GM11168 (cell line): ENCODE data around the gene SNAP47.
"Not testable (repeated sequence)": the region's sequence is repeated elsewhere in the genome, so short reads cannot be mapped to it uniquely, and the experiment has no call there.

Experiments used
- in situ Hi-C: fragments of 300-500 bp; cut with MboI; formaldehyde crosslinking; loops from one replicate; pipeline ENCODE4 v1.12.0; 2022; ENCODE audit warnings: low sequenced_read_pairs; ENCODE audit not compliant: unreplicated experiment

The SNAP47 gene, protein sequence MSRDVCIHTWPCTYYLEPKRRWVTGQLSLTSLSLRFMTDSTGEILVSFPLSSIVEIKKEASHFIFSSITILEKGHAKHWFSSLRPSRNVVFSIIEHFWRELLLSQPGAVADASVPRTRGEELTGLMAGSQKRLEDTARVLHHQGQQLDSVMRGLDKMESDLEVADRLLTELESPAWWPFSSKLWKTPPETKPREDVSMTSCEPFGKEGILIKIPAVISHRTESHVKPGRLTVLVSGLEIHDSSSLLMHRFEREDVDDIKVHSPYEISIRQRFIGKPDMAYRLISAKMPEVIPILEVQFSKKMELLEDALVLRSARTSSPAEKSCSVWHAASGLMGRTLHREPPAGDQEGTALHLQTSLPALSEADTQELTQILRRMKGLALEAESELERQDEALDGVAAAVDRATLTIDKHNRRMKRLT

GRCh38 chr1:227734856-227735538 is at the start of gene SNAP47, which contains the start of gene JMJD4:
Gene SNAP47, plus strand, starts transcription at chr1:227735435. Its CDS starts 12,302 bp downstream, at chr1:227747737.
Gene JMJD4, minus strand, starts transcription at chr1:227735302. Its CDS starts 29 bp downstream, at chr1:227735273.
- in situ Hi-C loops = no loop called here

GRCh38 chr1:227685807-227686206 is 49.4 kb upstream of the SNAP47 start:
- in situ Hi-C loops = no loop called here

- in situ Hi-C loops = no loop called here
These were observed 37.8 kb upstream of the SNAP47 start for GRCh38 chr1:227697321-227697864.

DNA sequence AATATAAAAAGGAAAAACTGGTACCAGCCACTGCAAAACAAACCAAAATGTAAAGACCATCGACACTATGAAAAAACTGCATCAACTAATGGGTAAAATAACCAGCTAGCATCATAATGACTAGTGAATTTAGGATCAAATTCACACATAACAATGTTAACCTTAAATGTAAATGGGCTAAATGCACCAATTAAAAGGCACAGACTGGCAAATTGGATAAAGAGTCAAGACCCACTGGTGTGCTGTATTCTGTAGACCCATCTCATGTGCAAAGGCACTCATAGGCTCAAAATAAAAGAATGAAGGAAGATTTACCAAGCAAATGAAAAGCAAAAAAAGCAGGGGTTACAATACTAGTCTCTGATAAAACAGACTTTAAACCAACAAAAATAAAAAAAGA is 33.6 kb upstream of the SNAP47 start:
- in situ Hi-C loops = not testable (repeated sequence)

GRCh38 chr1:227707846-227708245 is 27.4 kb upstream of the SNAP47 start:
- in situ Hi-C loops = no loop called here

DNA sequence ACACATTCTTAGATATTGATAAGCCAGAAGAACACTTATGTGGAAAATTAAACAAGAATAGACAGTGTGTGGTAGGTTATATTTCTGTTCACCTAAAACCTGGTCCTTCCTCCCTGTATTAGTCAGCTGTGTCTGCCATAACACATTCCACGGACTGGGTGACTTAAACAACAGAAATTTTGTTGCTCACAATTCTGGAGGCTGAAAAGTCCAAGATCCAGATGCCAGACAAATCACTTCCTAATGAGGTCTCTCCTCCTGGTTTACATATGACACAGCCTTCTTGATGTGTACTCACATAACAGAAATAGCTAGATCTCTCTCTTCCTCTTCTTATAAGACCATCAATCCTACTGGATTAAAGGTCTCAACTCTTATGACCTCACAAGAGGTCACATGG is 25.8 kb upstream of the SNAP47 start:
- in situ Hi-C loops = no loop called here

DNA sequence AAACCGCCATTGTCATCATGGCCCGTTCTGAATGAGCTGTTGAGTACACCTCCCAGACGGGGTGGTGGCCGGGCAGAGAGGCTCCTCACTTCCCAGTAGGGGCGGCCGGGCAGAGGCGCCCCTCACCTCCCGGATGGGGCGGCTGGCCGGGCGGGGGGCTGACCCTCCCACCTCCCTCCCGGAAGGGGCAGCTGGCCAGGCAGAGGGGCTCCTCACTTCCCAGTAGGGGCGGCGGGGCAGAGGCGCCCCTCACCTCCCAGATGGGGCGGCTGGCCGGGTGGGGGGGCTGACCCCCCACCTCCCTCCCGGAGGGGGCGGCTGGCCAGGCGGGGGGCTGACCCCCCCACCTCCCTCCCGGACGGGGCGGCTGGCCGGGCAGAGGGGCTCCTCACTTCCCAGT is 24.8 kb upstream of the SNAP47 start:
- in situ Hi-C loops = not testable (repeated sequence)

DNA sequence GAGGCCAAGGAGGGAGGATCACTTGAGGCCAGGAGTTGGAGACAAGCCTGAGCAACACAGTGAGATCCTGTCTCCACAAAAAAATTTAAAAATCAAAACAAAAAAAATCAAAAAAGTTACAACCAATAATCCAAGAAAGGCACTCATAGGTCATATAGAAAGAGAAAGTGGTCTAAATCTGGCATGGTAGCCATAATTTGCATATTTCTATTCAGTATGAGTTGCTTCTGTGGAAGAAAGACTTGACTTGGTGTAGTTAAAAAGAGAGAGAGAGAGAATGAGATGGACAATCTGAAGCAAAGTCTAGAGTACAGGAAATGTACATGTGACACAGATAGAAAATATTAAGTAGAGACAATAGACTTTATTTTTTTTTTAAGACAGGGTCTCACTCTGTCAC is 22.6 kb upstream of the SNAP47 start:
- in situ Hi-C loops = no loop called here

DNA sequence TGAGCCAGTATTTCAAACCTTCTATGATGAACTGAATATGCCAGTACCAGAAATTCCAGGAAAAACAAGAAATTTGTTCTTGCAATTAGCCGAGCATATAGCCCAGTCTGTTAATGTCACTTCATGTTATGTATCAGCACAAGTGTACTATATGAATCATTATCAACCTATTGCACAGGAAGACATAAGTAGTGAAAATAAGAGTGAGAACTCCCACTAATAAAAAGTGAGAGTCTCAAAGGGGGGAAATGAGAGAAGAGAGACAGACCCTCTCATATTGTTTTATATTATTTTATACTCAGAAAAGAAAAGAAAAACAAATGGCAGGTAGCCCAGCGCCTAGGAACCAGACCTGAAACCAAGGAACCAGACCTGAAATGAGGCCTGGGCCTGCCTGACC is 16.3 kb upstream of the SNAP47 start:
- in situ Hi-C loops = no loop called here

- in situ Hi-C loops = no loop called here
These were observed 11.8 kb upstream of the SNAP47 start for GRCh38 chr1:227723474-227723873.

GRCh38 chr1:227725046-227725445 is 10.2 kb upstream of the SNAP47 start:
- in situ Hi-C loops = no loop called here

- in situ Hi-C loops = no loop called here
These were observed 8.9 kb upstream of the SNAP47 start for GRCh38 chr1:227726318-227726717.

- in situ Hi-C loops = no loop called here
These were observed 8.2 kb upstream of the SNAP47 start for GRCh38 chr1:227726924-227727599.

GRCh38 chr1:227728059-227728891 is 7.0 kb upstream of the SNAP47 start:
- in situ Hi-C loops = no loop called here

DNA sequence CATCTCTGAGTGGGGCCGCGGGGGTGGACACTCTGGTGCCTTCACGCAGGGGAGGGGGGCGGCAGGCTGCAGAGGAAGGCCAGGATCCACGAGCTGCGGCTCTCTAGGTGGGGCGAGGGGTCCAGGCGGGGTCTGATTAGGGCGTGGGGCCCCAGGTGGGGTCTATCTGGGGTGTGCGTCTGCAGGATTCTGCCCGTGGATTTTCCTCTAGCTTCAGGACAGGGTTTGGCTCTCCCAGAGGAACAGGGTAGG is 6.4 kb upstream of the SNAP47 start:
- in situ Hi-C loops = no loop called here

- in situ Hi-C loops = no loop called here
These were observed 5.9 kb upstream of the SNAP47 start for GRCh38 chr1:227729144-227729880.

DNA sequence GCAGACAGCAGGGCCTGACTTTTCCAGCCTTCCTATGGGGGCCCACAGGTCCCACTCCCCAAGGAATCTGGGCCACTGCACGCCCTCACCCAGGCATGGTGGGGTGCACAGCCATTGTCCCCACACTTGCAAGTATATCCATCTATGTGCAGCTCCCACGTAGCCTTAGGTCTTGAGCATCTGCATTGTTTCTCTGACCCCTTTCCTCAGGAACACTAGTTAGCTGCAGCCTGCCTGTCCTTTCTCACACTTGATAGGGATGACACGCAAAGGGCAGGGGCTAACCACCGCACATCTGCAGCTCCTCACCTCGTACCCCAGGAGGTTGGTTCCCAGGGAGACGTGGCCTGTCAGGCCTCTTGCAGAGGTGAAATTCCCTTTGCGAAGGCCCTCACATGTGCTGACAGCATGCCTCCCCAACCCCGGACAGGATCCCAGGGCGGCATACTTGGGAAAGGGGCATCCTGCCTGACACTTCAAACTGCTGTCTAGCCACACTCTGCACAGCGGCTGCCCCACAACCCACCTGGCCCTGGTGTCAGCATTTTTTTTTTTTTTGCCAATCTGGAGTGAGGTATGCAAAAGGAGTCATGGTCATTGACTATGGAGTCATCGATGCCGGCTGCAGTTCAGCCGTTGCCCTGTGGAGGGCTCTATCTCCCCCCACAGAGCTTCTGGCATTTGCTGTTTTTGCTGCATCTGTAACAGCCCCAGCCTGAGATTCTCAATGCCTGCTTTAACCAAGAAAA is 5.2 kb upstream of the SNAP47 start:
- in situ Hi-C loops = no loop called here

DNA sequence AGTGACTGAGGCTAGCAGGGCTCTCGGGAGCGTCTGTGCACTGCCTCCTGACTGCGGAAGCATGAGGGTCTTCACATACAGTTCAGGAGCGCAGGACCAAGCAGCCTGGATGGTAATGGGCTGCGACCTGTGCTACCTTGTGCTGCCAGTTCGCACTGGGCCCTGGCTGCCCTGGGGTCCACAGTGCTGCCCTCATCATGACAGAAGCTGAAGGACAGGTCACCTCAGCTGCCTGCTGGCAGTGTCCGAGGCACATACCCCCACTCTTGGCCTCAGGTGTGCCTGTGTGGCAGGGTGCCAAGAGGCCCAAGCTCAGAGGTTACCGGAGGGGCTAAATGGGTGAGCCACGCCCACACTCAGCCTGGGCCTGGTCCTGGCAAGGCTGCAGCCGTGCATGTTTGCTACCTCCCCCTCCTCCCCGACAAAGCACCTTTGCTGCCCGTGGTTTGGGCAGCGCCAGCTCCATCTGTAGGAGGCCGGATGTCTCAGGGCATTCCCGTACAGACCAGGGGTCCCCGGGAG is 4.5 kb upstream of the SNAP47 start:
- in situ Hi-C loops = no loop called here

- in situ Hi-C loops = no loop called here
These were observed 4.0 kb upstream of the SNAP47 start for GRCh38 chr1:227731241-227731677.
